ENCODE measurements around the gene KRIT1. TPM values are rescaled to one million over a fixed set of nuclear protein-coding genes. Genes with fewer than 3 reads are reported as not detected.
"Not testable (repeated sequence)": the region's sequence is repeated elsewhere in the genome, so short reads cannot be mapped to it uniquely, and the experiment has no call there.

The KRIT1 gene
- total RNA-seq, 1 experiment from 2014 or later: 71.3 TPM

GRCh38 chr7:92250603-92251002 is 4.9 kb upstream of the KRIT1 start:
- DNase-seq (ENCODE audit: low read depth): no peak

DNA sequence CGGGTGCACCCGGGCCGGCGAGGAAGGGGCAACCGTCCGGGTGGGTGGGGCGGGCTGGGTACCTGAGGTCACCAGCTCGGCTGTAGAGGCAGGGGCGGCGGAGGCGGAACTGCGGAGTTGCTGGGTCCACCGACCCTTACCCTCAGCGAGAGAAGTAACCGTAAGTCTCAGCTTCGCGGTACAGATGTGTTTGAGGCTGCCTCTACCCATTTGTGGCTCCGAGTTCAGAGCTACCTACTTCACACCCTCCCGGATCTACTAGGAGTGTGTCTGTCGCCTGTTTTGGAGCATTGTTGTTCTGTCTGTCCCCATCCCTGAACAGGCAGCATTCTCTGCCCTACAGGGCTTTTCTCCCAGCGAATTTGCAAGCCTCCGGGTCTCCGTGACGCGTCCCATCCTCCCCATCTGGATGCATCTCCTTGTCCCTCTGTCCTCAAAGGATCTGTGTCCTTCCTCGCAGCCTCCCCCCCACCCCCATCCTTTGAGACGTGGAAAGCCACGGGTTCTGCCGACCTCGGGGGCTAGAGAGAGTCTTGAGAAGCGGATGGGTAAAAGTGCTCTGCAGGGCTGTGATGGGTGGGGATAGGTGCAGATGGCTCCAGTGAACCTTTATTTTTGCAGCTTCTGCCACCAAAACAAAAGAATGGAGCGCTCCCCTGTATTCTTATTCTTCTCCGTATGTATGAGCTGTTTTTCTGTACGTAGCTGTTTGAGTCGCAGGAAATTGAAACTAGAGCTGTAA is 817 bp upstream of the KRIT1 start:
- DNase-seq (ENCODE audit: low read depth): peak; percentile 26

DNA sequence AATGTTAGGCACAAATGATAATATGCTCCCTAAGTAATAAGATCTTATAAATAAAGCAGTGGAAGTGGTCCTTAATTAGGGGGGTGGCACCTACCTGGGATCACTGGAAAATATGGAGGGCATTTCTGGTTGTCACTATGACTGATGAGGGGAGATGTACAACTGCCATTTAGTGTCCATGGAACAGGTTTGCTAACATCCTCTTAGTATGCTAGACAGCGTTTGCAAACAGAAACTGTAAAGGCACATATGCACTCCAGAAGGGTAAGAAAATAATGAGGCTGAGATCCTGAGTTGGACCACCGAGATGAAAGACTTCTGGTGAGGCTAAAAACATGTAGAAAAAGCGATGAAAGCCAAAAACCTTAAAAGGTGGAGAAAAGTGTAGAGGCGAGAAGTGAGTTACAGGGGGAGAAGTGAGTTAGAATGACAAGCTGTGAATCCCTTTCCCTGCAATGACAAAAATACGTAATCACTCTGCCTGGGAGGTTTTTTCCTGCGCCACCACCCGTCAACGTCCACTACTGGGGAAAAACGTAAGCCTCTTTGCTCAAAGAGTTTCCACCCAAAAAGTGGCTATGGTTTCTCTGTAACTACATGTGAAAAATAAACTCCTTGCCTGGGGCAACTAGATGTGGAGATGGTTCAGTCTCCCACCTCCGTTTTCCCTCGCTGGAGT is 767 bp downstream of the KRIT1 start:
- DNase-seq (ENCODE audit: low read depth): peak; percentile 21

- DNase-seq (ENCODE audit: low read depth): no peak
Observed at GRCh38 chr7:92242972-92243371, 2.7 kb downstream of the KRIT1 start.

- no peak for DNase-seq (ENCODE audit: low read depth)
Observed at GRCh38 chr7:92230547-92230946, 15.2 kb downstream of the KRIT1 start.

DNA sequence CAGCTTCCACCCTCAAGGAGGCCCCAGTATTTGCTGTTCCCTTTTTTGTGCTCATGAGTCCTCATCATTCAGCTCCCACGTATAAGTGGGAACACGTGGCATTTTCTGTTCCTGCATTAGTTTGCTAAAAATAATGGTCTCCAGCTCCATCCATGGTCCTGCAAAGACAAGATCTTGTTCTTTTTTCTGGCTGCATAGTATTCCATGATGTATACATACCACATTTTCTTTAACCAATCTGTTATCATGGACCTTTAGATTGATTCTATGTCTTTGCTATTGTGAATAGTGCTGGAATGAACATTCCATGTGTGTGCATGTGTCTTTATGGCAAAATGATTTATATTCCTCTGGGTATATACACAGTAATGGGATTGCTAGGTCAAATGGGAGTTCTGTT is 17.0 kb downstream of the KRIT1 start:
- no peak for DNase-seq (ENCODE audit: low read depth)

- no peak for DNase-seq (ENCODE audit: low read depth)
Observed at GRCh38 chr7:92228100-92228499, 17.6 kb downstream of the KRIT1 start.

GRCh38 chr7:92226981-92227380 is 18.7 kb downstream of the KRIT1 start:
- DNase-seq (ENCODE audit: low read depth): peak; percentile 31

- no peak for DNase-seq (ENCODE audit: low read depth)
Observed at GRCh38 chr7:92221766-92222165, 23.9 kb downstream of the KRIT1 start.

DNA sequence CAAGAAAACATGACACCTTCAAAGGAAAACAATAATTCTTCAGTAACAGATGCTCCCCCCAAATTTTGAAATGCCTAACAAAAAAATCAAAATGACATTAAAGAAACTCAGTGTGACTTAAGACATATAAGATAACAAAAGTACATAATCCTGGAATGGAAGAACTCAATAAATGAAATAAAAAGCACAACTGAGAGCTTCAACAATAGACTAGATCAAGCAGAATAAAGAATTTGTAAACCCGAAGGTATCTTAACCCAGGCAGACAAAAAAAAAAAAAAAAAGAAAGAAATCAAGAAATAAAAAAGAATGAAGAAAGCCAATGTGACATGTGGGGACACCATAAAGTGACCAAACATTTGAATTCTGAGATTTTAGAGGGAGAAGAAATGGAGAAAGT is 39.0 kb downstream of the KRIT1 start:
- no peak for DNase-seq (ENCODE audit: low read depth)

DNA sequence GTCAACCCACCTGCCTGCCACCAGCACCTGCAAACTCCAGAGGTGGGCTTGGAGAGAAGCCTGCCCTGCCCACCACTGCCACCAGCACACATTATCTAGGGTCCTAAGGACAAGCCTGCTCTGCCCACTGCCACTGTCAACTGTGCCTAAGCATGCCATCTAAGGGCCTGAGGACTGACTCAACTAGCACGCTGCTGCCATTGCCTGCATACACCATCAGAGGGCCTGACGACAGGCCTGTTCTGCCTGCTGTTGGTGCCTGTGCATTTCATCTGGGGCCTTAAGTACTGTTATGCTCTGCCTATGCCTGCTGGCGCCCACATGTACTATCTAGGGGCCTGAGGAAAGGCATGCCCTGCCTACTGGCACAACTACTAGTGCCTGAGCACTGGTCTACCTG is 39.7 kb downstream of the KRIT1 start:
- DNase-seq (ENCODE audit: low read depth): no peak

DNA sequence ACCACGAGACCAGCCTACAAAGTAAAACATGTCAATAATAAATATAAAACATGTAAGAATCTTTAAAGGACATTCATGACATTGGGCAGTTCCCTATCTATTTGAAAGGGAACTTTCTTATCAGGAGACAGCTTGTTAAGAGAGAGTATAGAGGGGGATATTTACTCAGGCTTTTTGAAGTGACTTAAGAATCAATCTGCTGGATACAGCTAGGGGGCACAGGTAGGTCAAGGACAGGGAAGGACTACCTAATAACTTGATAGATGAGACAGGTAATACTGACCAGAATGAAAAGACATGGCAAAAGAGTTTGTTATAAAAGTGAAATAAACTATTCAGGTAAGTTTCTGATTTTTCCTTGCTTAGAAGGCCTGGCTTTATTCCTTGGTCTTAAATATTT is 44.9 kb downstream of the KRIT1 start:
- DNase-seq (ENCODE audit: low read depth): no peak

GRCh38 chr7:92192326-92192725 is 53.4 kb downstream of the KRIT1 start:
- DNase-seq (ENCODE audit: low read depth): no peak

GRCh38 chr7:92189246-92189645 is 56.5 kb downstream of the KRIT1 start:
- not testable (repeated sequence) for DNase-seq (ENCODE audit: low read depth)

DNA sequence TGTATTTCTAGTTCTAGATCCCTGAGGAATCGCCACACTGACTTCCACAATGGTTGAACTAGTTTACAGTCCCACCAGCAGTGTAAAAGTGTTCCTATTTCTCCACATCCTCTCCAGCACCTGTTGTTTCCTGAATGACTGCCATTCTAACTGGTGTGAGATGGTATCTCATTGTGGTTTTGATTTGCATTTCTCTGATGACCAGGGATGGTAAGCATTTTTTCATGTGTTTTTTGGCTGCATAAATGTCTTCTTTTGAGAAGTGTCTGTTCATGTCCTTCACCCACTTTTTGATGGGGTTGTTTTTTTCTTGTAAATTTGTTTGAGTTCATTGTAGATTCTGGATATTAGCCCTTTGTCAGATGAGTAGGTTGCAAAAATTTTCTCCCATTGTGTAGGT is 61.4 kb downstream of the KRIT1 start:
- peak; percentile 48 for DNase-seq (ENCODE audit: low read depth)

GRCh38 chr7:92178928-92179924 is 66.5 kb downstream of the KRIT1 start, which contains the start of gene LRRD1:
LRRD1 (minus strand) TSS chr7:92179142; CDS start chr7:92165202, 13,940 bp downstream.
- DNase-seq (ENCODE audit: low read depth): peak; percentile 58

GRCh38 chr7:92177362-92177761 is 68.4 kb downstream of the KRIT1 start:
- DNase-seq (ENCODE audit: low read depth): peak; percentile 86

GRCh38 chr7:92169529-92169928 is 76.2 kb downstream of the KRIT1 start:
- not testable (repeated sequence) for DNase-seq (ENCODE audit: low read depth)

DNA sequence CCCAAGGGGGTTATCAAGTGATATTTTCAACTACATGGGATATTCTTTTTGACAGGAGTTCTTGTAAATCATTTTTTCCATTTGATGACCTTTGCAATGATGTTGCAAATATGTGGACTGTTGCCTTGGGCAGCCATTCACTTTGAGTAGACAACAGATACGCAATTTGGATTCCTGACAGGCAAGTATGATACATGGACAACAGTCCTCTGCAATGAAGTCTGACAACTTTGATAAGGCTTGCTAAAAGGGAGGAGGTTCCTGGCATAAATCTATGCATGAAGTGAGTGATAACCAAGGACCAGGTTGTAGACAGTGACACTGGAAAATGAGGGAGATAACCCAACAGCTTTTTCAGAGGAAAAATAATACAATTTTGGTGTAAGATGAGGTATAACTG is 84.4 kb downstream of the KRIT1 start:
- no peak for DNase-seq (ENCODE audit: low read depth)

GRCh38 chr7:92158660-92159575 is 86.8 kb downstream of the KRIT1 start:
- DNase-seq (ENCODE audit: low read depth): peak; percentile 91

GRCh38 chr7:92156990-92157389 is 88.7 kb downstream of the KRIT1 start:
- peak; percentile 56 for DNase-seq (ENCODE audit: low read depth)

Measured in LHCN-M2 (cell line).